HepG2 (cell line): ENCODE data around the gene SIAE. TPM values are rescaled to one million over a fixed set of nuclear protein-coding genes. Genes with fewer than 3 reads are reported as not detected.

ENCODE experiments used
- HOXD1 ChIP-seq: sonication (generic); formaldehyde crosslinking; IDR thresholded peaks from 2 replicates; pipeline ENCODE4 v1.5.0; 2020; ENCODE audit warnings: missing genetic modification reagents
- SMYD3 ChIP-seq: sonication (generic); formaldehyde crosslinking; IDR thresholded peaks from 2 replicates; pipeline ENCODE4 v1.8.1; 2023; ENCODE audit warnings: mild to moderate bottlenecking, missing genetic modification reagents
- SOX13 ChIP-seq, 3 experiments: fragments of 450-650 bp in 1 of 3; sonication (generic) in 1 of 3; formaldehyde crosslinking in 1 of 3; IDR thresholded peaks in 2 of 3; conservative IDR thresholded peaks in 1 of 3; 2 replicates each; pipeline versions ENCODE4 v1.5.0 to v1.6.1; 2016 to 2020; ENCODE audit warnings: antibody characterized with exemption in 1 of 3, mild to moderate bottlenecking in 1 of 3, missing compliant biosample characterization in 1 of 3, missing genetic modification reagents in 1 of 3, moderate library complexity in 1 of 3
- SRSF4 ChIP-seq: fragments of 200-400 bp; formaldehyde crosslinking; IDR thresholded peaks from one replicate; pipeline ENCODE4 v1.6.1; 2018; ENCODE audit warnings: mild to moderate bottlenecking, low read depth, low read length, moderate library complexity; ENCODE audit not compliant: poor library complexity, severe bottlenecking
- TCF12 ChIP-seq, 2 experiments: fragments of 450-650 bp in 1 of 2; sonication (generic) in 1 of 2; formaldehyde crosslinking in 1 of 2; IDR thresholded peaks; 2 replicates each; pipeline versions ENCODE4 v1.6.1 to v1.8.0; 2017 to 2022; ENCODE audit warnings: antibody characterized with exemption in 1 of 2, mild to moderate bottlenecking in 1 of 2, missing genetic modification reagents in 1 of 2, moderate library complexity in 1 of 2
- ZC3H13 ChIP-seq: sonication (generic); formaldehyde crosslinking; IDR thresholded peaks from 2 replicates; pipeline ENCODE4 v1.8.1; 2023; ENCODE audit warnings: mild to moderate bottlenecking, missing genetic modification reagents, moderate library complexity
- ZKSCAN5 ChIP-seq: sonication (generic); formaldehyde crosslinking; IDR thresholded peaks from 2 replicates; pipeline ENCODE4 v1.5.1; 2020; ENCODE audit warnings: mild to moderate bottlenecking, missing genetic modification reagents
- ZNF432 ChIP-seq: sonication (generic); formaldehyde crosslinking; IDR thresholded peaks from 2 replicates; pipeline ENCODE4 v1.5.0; 2020; ENCODE audit warnings: missing genetic modification reagents, mild to moderate bottlenecking, borderline replicate concordance
- ZNF652 ChIP-seq: IDR thresholded peaks from 2 replicates; pipeline ENCODE4 v1.6.1; 2016; ENCODE audit warnings: low read depth, borderline replicate concordance
- ZSCAN30 ChIP-seq: sonication (generic); formaldehyde crosslinking; IDR thresholded peaks from 2 replicates; pipeline ENCODE4 v1.5.0; 2020; ENCODE audit warnings: mild to moderate bottlenecking, missing genetic modification reagents
- polyA plus RNA-seq, 8 experiments: library from polyadenylated mRNA; depleted of rRNA in 3 of 8; stranded (reverse) in 7 of 8; unstranded in 1 of 8; fragments of >200 nt; fragmentation: Illumina TruSeq in 4 of 8; extraction: Trizol in 4 of 8; gene quantifications; 2 replicates each; pipeline versions ENCODE4 v1.2.1 to v1.2.3, GENCODE V29; 2011 to 2016; ENCODE audit warnings: low read depth in 4 of 8, missing spikeins in 1 of 8, mixed read lengths in 1 of 8; ENCODE audit not compliant: insufficient read depth in 1 of 8
- total RNA-seq, 5 experiments: library from RNA; depleted of rRNA; stranded (reverse); fragments of >200 nt; fragmentation: Illumina TruSeq; extraction: Trizol; gene quantifications; 2 replicates each; pipeline ENCODE4 v1.2.3, GENCODE V29; 2016; ENCODE audit warnings: low read depth in 1 of 5
- TF ChIP-seq, protein P1 (sequence below): sonication (generic); formaldehyde crosslinking; IDR thresholded peaks from 2 replicates; pipeline ENCODE4 v1.4.0; 2020; ENCODE audit warnings: missing genetic modification reagents
- TF ChIP-seq, protein P2 (sequence below): sonication (generic); formaldehyde crosslinking; IDR thresholded peaks from 2 replicates; pipeline ENCODE4 v1.8.1; 2023; ENCODE audit warnings: mild to moderate bottlenecking, inconsistent platforms, moderate library complexity, missing genetic modification reagents, borderline replicate concordance
- TF ChIP-seq, protein P3 (sequence below): IDR thresholded peaks from 2 replicates; pipeline ENCODE4 v1.6.1; 2016; ENCODE audit warnings: mild to moderate bottlenecking
- TF ChIP-seq, protein P4 (sequence below): sonication (generic); formaldehyde crosslinking; IDR thresholded peaks from 2 replicates; pipeline ENCODE4 v1.4.0; 2020; ENCODE audit warnings: missing genetic modification reagents

Gene SIAE
- total and polyA plus RNA-seq, 2 of the 13 experiments (the other 11 are each of a cell fraction or from before 2014, with no cell fraction given): 7.0 to 22.4 TPM

DNA sequence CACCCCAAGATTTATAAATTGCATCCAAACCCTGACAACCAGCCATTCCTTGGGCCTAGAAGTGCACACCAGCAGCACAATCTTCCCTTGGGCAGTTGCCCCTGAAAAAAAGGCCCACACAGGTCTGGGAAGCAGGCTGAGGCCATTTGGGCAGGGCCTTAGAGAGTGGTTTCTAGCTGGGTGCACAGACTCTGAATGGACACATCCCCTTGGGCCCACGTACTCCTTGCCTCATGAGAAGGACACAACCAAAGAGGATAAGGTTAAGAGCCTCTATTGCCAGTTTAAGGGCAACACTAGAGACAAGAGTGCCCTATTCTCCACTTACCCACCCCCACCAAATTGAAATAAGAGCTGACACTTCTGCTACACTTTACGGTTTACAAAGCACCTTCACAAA, 63.2 kb downstream of the SIAE start (continued):
- TF ChIP-seq, protein P1, sequence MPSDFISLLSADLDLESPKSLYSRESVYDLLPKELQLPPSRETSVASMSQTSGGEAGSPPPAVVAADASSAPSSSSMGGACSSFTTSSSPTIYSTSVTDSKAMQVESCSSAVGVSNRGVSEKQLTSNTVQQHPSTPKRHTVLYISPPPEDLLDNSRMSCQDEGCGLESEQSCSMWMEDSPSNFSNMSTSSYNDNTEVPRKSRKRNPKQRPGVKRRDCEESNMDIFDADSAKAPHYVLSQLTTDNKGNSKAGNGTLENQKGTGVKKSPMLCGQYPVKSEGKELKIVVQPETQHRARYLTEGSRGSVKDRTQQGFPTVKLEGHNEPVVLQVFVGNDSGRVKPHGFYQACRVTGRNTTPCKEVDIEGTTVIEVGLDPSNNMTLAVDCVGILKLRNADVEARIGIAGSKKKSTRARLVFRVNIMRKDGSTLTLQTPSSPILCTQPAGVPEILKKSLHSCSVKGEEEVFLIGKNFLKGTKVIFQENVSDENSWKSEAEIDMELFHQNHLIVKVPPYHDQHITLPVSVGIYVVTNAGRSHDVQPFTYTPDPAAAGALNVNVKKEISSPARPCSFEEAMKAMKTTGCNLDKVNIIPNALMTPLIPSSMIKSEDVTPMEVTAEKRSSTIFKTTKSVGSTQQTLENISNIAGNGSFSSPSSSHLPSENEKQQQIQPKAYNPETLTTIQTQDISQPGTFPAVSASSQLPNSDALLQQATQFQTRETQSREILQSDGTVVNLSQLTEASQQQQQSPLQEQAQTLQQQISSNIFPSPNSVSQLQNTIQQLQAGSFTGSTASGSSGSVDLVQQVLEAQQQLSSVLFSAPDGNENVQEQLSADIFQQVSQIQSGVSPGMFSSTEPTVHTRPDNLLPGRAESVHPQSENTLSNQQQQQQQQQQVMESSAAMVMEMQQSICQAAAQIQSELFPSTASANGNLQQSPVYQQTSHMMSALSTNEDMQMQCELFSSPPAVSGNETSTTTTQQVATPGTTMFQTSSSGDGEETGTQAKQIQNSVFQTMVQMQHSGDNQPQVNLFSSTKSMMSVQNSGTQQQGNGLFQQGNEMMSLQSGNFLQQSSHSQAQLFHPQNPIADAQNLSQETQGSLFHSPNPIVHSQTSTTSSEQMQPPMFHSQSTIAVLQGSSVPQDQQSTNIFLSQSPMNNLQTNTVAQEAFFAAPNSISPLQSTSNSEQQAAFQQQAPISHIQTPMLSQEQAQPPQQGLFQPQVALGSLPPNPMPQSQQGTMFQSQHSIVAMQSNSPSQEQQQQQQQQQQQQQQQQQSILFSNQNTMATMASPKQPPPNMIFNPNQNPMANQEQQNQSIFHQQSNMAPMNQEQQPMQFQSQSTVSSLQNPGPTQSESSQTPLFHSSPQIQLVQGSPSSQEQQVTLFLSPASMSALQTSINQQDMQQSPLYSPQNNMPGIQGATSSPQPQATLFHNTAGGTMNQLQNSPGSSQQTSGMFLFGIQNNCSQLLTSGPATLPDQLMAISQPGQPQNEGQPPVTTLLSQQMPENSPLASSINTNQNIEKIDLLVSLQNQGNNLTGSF (CRISPR knock-in tag): no peak
- no peak for TF ChIP-seq SOX13 (IDR thresholded peaks at IDR 0.05)
- TF ChIP-seq SOX13 (CRISPR knock-in tag; conservative IDR thresholded peaks at IDR 0.05 in 1 of 2, IDR thresholded peaks at IDR 0.05 in 1 of 2): no peak
- no peak for TF ChIP-seq HOXD1
- TF ChIP-seq SRSF4: no peak
- TF ChIP-seq, protein P2, sequence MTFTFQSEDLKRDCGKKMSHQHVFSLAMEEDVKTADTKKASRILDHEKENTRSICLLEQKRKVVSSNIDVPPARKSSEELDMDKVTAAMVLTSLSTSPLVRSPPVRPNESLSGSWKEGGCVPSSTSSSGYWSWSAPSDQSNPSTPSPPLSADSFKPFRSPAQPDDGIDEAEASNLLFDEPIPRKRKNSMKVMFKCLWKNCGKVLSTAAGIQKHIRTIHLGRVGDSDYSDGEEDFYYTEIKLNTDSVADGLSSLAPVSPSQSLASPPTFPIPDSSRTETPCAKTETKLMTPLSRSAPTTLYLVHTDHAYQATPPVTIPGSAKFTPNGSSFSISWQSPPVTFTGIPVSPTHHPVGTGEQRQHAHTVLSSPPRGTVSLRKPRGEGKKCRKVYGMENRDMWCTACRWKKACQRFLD: no peak
- no peak for TF ChIP-seq ZSCAN30
- TF ChIP-seq, protein P3, sequence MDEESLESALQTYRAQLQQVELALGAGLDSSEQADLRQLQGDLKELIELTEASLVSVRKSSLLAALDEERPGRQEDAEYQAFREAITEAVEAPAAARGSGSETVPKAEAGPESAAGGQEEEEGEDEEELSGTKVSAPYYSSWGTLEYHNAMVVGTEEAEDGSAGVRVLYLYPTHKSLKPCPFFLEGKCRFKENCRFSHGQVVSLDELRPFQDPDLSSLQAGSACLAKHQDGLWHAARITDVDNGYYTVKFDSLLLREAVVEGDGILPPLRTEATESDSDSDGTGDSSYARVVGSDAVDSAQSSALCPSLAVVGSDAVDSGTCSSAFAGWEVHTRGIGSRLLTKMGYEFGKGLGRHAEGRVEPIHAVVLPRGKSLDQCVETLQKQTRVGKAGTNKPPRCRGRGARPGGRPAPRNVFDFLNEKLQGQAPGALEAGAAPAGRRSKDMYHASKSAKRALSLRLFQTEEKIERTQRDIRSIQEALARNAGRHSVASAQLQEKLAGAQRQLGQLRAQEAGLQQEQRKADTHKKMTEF (CRISPR knock-in tag): no peak
- TF ChIP-seq ZNF432 (CRISPR knock-in tag): no peak
- TF ChIP-seq ZKSCAN5 (CRISPR knock-in tag): no peak
- no peak for TF ChIP-seq TCF12 (IDR thresholded peaks at IDR 0.05)
- no peak for TF ChIP-seq TCF12 (CRISPR knock-in tag; IDR thresholded peaks at IDR 0.05)
- TF ChIP-seq ZNF652 (CRISPR knock-in tag): no peak
- no peak for TF ChIP-seq ZC3H13 (CRISPR knock-in tag)
- TF ChIP-seq, protein P4, sequence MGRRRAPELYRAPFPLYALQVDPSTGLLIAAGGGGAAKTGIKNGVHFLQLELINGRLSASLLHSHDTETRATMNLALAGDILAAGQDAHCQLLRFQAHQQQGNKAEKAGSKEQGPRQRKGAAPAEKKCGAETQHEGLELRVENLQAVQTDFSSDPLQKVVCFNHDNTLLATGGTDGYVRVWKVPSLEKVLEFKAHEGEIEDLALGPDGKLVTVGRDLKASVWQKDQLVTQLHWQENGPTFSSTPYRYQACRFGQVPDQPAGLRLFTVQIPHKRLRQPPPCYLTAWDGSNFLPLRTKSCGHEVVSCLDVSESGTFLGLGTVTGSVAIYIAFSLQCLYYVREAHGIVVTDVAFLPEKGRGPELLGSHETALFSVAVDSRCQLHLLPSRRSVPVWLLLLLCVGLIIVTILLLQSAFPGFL: no peak
- TF ChIP-seq SMYD3 (CRISPR knock-in tag): no peak
